KOPT-K1 (cell line): ENCODE data around the gene LIMCH1.

ENCODE experiments used
- H3K27ac ChIP-seq: fragments of 200-600 bp; sonication (generic); 2 replicates; pipeline ENCODE4 v1.5.1; 2016; ENCODE audit warnings: antibody characterized with exemption, mild to moderate bottlenecking, low read depth, low read length; ENCODE audit not compliant: poor library complexity, severe bottlenecking
- H3K36me3 ChIP-seq: fragments of 200-600 bp; sonication (generic); 2 replicates; pipeline ENCODE4 v1.5.1; 2017; ENCODE audit warnings: antibody characterized with exemption, mild to moderate bottlenecking, low read length, moderate library complexity; ENCODE audit not compliant: insufficient read depth
- H3K9me3 ChIP-seq: fragments of 200-600 bp; sonication (generic); 2 replicates; pipeline ENCODE4 v1.5.1; 2017; ENCODE audit warnings: antibody characterized with exemption, low read length, mild to moderate bottlenecking; ENCODE audit not compliant: insufficient read depth, poor library complexity, severe bottlenecking

The LIMCH1 gene

GRCh38 chr4:41517747-41518146 lies 20.2 kb upstream of the LIMCH1 start:
- H3K9me3 ChIP-seq: no peaks in the 10 kb centered on the region
- no peak overlapping the region for H3K27ac ChIP-seq
- no peaks in the 10 kb centered on the region for H3K36me3 ChIP-seq

GRCh38 chr4:41524425-41524824 lies 13.5 kb upstream of the LIMCH1 start:
- H3K27ac ChIP-seq: no peak overlapping the region
- no peaks in the 10 kb centered on the region for H3K36me3 ChIP-seq
- H3K9me3 ChIP-seq: no peaks in the 10 kb centered on the region

DNA sequence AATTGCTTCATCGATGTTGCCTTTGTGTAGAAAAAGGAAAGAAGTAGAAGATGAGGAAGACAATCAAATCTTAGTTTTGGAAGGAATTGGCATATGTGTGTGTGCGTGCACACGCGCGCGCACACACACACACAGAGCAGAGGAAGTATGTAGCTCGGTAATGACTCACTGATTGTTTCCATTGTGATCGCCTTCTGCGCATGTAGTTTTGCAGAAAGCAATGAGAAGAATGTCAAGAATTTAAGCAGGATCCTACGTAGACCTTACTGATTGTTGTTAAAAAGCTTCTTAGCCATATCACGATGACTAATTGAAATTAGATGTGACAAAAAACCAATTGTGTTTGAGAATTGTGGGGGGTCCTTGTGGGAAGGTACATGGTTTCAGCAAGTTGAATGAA lies 12.8 kb upstream of the LIMCH1 start:
- Histone ChIP-seq H3K27ac (no peak overlapping the region), H3K36me3 (no peaks in the 10 kb centered on the region), H3K9me3 (no peaks in the 10 kb centered on the region)

- H3K27ac ChIP-seq: no peak overlapping the region
- H3K36me3 ChIP-seq: no peaks in the 10 kb centered on the region
Measured at GRCh38 chr4:41526628-41527027, 11.3 kb upstream of the LIMCH1 start.

DNA sequence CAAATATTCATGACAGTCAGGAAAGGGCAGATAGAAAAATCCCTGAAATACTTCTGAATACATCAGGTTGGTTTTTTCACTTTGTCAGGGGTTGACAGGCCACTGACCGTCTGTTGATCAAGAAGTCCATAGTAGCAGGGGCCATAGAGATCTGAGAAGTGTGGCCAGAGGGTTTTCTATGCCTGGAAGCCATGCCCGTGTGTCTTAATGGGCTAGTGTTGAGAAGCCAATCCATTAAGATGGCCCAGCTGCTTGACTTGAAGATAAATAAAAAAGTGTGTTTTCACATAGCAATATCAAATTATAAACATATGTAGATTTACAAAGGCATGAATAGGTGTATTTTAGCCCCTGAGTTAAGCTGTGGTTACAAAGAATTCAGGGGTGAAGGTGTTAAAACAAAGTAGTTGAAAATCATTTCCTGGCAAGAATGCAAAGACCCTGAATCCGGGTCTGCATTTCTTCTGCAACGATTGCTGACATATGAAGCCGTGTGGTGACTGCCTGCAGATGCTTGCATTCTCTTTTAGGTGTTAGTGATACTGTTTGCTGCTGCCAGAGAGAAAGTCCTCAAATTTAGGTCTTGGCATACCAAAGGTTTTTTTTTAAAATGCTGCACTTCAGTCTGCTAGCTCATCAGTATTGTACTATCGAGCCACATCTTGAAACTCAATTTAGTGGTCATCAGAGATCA lies 9.3 kb upstream of the LIMCH1 start:
- no peak overlapping the region for H3K27ac ChIP-seq
- H3K9me3 ChIP-seq: no peaks in the 10 kb centered on the region
- no peaks in the 10 kb centered on the region for H3K36me3 ChIP-seq

More at GRCh38 chr4:41526628-41527027, 11.3 kb upstream of the LIMCH1 start:
- no peaks in the 10 kb centered on the region for H3K9me3 ChIP-seq

GRCh38 chr4:41530741-41531140 lies 7.2 kb upstream of the LIMCH1 start:
- H3K9me3 ChIP-seq: no peaks in the 10 kb centered on the region
- H3K36me3 ChIP-seq: no peaks in the 10 kb centered on the region
- no peak overlapping the region for H3K27ac ChIP-seq

DNA sequence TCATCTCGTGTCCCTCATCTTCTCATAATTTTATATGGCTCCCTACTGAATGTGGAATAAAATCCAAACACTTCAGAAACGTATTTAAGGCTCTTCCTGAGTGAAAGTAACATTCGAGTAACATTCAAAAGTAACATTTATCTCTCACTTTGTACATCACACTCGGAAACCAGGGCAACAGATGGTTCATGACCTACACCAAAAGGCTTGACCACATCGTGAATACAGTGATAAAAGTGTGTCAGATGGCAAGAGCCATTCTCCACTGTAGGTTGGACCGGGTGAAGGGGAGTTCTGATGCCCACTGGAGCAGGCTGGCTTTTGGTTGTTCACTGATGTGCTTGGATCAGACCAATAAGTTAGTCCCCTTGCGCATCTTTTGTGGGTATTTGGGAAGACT lies 5.6 kb upstream of the LIMCH1 start:
- H3K36me3 ChIP-seq: no peaks in the 10 kb centered on the region
- no peak overlapping the region for H3K27ac ChIP-seq
- H3K9me3 ChIP-seq: no peaks in the 10 kb centered on the region

DNA sequence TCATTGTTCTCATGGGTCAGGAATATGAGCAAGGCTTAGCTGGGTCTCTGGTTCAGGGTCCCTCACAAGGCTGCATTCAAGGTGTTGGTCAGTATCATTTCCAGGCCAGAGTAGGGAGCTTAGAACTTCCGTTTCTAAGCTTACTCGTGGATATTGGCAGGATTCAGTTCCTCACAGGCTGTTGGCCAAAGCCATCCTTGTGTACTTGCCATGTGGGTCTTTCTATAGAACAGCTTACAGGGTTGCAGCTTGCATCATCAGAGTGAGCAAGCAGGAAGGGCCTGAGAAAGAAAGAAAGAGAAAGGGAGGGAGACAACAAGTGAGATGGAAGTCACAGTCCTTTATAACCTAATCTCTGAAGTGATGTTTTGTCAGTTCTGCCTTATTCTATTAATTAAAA lies 5.1 kb upstream of the LIMCH1 start:
- Histone ChIP-seq H3K9me3 (no peaks in the 10 kb centered on the region), H3K27ac (no peak overlapping the region), H3K36me3 (no peaks in the 10 kb centered on the region)

DNA sequence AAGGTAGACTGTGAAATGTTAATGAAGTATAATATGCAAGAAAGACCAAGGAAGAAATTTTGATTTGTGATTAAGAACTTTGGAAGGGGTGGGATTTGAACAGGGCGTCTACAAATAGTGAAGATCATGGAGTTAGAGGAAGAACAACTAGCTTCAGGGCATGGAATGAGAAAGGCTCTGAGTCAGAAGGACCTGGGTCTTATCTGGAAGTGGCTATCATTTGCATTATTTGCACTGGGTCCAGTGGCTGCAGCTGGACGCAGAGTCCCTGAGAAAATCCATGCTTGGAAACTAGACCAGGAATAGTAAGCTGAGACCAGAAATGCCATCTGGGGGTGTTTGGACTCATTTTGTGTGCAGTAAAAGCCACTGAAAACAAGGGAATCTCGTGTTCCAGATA lies 4.3 kb upstream of the LIMCH1 start:
- no peak overlapping the region for H3K27ac ChIP-seq
- H3K9me3 ChIP-seq: no peaks in the 10 kb centered on the region
- H3K36me3 ChIP-seq: no peaks in the 10 kb centered on the region

DNA sequence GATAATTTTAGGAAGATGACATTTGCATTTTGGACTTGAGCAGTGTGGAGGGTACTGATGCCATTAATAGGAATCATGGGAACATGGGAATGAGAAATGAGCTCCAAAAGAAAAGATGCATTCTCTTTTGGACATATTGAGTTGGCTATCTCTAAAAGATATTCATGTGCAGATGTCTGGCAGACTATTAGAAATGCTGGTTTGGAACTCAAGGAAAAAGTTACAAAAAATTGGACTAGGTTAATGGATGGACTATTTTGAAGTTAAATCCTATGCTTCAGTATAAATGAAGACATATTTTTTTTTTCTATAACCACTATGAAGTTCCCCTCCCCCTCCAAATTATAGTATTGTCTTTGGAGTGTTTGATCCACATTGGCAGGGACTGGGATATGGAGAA lies 3.6 kb upstream of the LIMCH1 start:
- Histone ChIP-seq H3K27ac (no peak overlapping the region), H3K36me3 (no peaks in the 10 kb centered on the region), H3K9me3 (no peaks in the 10 kb centered on the region)

DNA sequence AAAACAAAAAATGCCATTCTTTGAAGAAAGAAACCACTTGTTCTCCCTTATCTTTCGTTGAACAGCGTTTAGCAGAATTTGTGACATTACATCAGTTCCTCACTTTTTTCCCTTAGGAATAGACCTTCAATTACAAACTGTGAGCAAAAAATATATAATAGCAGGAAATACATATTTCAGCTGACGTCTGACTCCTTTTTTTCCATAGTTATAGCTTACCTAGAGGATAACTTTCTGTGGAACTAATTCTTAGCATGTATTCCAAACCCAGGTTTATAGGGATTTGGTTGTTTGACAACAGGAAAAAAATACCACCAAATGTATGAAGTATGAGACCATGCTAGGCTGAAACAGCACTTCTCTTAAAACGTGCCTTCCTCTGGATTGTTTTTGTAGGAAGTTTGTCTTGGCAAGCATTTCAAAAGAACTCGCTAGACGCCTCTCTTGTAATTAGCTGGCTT lies 2.0 kb upstream of the LIMCH1 start:
- no peaks in the 10 kb centered on the region for H3K9me3 ChIP-seq
- no peak overlapping the region for H3K27ac ChIP-seq
- H3K36me3 ChIP-seq: no peaks in the 10 kb centered on the region

DNA sequence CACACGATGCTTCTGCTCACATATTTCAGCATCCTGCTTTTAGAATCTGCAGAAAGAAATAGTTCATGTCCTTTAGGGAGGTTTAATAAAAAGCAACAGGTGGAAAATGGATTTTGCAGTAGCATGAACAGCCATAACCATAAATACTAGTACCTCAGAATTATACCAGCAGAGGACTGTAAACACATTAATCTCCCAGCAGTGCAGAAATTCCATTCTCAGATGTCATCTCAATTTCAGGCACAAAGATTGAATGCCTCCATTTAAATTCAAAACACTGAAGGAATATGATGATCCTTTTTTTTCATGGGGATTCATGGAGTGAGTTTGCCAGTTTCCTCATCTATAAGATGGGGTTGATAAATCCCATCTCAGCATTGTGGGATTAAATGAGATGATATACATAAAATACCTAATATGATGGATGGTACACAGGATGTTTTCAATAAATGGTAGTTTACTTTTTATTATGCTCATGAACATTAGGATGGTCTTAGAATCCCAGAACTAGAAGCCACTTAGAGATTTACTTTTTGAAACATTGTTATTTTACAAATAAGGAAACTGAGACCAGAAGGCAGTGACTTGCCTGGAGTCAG lies 566 bp upstream of the LIMCH1 start:
- no peak overlapping the region for H3K27ac ChIP-seq
- H3K9me3 ChIP-seq: no peaks in the 10 kb centered on the region
- H3K36me3 ChIP-seq: no peaks in the 10 kb centered on the region

- Histone ChIP-seq H3K9me3 (no peaks in the 10 kb centered on the region), H3K36me3 (no peaks in the 10 kb centered on the region), H3K27ac (no peak overlapping the region)
Measured at GRCh38 chr4:41538887-41539498, 1.0 kb downstream of the LIMCH1 start.

DNA sequence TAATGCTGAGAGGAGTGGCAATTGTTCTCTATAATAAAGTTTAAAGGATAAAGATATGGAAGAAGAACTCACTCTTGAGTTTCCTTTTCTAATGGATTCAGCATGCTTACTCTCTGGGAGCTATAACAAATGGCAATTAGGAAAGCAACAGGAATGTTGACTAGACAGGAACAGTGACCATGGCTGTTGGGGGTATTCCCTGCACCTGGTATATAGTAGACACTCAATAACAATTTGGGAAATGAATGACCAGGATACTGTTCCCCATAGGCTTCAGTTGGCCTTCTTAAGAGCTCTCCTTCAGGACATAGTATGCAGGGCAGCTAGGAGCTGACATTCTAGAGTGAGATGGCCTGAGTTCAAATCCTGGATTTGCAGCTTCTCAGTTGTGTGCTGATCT lies 1.8 kb downstream of the LIMCH1 start:
- no peak overlapping the region for H3K27ac ChIP-seq
- H3K36me3 ChIP-seq: no peaks in the 10 kb centered on the region
- no peaks in the 10 kb centered on the region for H3K9me3 ChIP-seq

GRCh38 chr4:41540687-41541086 lies 2.7 kb downstream of the LIMCH1 start:
- H3K27ac ChIP-seq: no peak overlapping the region
- no peaks in the 10 kb centered on the region for H3K9me3 ChIP-seq
- H3K36me3 ChIP-seq: no peaks in the 10 kb centered on the region

GRCh38 chr4:41541687-41542094 lies 3.7 kb downstream of the LIMCH1 start:
- H3K9me3 ChIP-seq: no peaks in the 10 kb centered on the region
- no peak overlapping the region for H3K27ac ChIP-seq
- H3K36me3 ChIP-seq: no peaks in the 10 kb centered on the region
